ENCODE results near the gene GFPT2.
A peak's percentile ranks its signal among the peaks of the same experiment; 100 is the strongest.

Gene GFPT2

DNA sequence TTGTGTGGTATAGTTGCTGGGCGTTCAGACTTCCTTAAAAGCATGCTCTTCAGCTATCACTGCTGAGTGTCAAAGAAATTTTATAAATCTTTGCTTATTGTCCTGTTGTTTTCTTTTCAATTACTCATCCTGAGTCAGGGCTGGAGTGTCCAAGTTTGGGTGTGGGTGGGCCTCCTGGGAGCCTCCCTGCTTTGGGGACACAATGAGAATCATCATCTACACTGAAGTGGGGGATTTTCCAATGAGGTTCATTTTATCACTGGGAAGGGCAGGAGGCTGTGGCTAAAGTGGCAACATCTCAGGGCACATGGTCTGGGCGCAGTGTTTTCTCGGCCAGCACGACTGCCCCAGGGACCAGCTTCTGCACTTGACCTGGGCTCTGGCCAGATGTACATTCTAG is 19.5 kb downstream of the GFPT2 start:
- no peak for TF ChIP-seq ZBTB7A (IDR thresholded peaks at IDR 0.05; ENCODE audit: low read depth)
- TF ChIP-seq YY1 (IDR thresholded peaks at IDR 0.05; ENCODE audit: low read depth) = no peak

DNA sequence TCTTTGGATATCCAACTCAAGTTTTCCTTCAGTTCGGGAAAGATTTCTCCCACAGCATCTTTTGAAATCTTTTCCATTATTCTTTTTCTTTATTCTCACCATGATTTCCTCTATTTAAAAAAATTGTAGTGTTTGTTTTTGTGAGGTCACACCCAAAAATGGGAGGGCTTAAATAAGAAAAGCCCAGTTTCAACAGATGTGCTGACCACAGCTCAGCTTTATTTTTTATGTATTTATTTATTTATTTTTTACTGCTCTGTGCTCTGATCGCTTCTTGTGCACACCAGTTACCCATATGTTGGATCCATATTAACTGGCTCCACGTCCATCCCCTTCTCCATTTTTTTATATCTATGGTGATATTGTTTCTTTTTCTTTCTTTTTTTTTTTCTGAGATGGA is 20.3 kb downstream of the GFPT2 start:
- TF ChIP-seq RAD21 (IDR thresholded peaks at IDR 0.05; ENCODE audit: low read depth) = no peak
- no peak for TF ChIP-seq CEBPB (IDR thresholded peaks at IDR 0.05)
- TF ChIP-seq, protein P1, sequence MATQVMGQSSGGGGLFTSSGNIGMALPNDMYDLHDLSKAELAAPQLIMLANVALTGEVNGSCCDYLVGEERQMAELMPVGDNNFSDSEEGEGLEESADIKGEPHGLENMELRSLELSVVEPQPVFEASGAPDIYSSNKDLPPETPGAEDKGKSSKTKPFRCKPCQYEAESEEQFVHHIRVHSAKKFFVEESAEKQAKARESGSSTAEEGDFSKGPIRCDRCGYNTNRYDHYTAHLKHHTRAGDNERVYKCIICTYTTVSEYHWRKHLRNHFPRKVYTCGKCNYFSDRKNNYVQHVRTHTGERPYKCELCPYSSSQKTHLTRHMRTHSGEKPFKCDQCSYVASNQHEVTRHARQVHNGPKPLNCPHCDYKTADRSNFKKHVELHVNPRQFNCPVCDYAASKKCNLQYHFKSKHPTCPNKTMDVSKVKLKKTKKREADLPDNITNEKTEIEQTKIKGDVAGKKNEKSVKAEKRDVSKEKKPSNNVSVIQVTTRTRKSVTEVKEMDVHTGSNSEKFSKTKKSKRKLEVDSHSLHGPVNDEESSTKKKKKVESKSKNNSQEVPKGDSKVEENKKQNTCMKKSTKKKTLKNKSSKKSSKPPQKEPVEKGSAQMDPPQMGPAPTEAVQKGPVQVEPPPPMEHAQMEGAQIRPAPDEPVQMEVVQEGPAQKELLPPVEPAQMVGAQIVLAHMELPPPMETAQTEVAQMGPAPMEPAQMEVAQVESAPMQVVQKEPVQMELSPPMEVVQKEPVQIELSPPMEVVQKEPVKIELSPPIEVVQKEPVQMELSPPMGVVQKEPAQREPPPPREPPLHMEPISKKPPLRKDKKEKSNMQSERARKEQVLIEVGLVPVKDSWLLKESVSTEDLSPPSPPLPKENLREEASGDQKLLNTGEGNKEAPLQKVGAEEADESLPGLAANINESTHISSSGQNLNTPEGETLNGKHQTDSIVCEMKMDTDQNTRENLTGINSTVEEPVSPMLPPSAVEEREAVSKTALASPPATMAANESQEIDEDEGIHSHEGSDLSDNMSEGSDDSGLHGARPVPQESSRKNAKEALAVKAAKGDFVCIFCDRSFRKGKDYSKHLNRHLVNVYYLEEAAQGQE (IDR thresholded peaks at IDR 0.05; ENCODE audit: low read depth) = no peak
- no peak for TF ChIP-seq NFIC (IDR thresholded peaks at IDR 0.05)
- TF ChIP-seq, protein P2, sequence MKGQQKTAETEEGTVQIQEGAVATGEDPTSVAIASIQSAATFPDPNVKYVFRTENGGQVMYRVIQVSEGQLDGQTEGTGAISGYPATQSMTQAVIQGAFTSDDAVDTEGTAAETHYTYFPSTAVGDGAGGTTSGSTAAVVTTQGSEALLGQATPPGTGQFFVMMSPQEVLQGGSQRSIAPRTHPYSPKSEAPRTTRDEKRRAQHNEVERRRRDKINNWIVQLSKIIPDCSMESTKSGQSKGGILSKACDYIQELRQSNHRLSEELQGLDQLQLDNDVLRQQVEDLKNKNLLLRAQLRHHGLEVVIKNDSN (IDR thresholded peaks at IDR 0.05) = no peak
- no peak for TF ChIP-seq YY1 (IDR thresholded peaks at IDR 0.05; ENCODE audit: low read depth)
- no peak for TF ChIP-seq TCF12 (IDR thresholded peaks at IDR 0.05; ENCODE audit: low read depth)
- TF ChIP-seq FOXM1 (IDR thresholded peaks at IDR 0.05; ENCODE audit: borderline replicate concordance, low read depth) = no peak
- TF ChIP-seq TAF1 (IDR thresholded peaks at IDR 0.05; ENCODE audit: low read depth) = no peak
- TF ChIP-seq EP300 (IDR thresholded peaks at IDR 0.05; ENCODE audit: borderline replicate concordance) = no peak
- TF ChIP-seq TEAD4 (IDR thresholded peaks at IDR 0.05) = no peak
- no peak for TF ChIP-seq ZBTB7A (IDR thresholded peaks at IDR 0.05; ENCODE audit: low read depth)
- TF ChIP-seq, protein P3, sequence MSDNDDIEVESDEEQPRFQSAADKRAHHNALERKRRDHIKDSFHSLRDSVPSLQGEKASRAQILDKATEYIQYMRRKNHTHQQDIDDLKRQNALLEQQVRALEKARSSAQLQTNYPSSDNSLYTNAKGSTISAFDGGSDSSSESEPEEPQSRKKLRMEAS (IDR thresholded peaks at IDR 0.05) = no peak
- no peak for TF ChIP-seq CREB1 (IDR thresholded peaks at IDR 0.05; ENCODE audit: low read depth)
- TF ChIP-seq EGR1 (IDR thresholded peaks at IDR 0.05) = no peak

DNA sequence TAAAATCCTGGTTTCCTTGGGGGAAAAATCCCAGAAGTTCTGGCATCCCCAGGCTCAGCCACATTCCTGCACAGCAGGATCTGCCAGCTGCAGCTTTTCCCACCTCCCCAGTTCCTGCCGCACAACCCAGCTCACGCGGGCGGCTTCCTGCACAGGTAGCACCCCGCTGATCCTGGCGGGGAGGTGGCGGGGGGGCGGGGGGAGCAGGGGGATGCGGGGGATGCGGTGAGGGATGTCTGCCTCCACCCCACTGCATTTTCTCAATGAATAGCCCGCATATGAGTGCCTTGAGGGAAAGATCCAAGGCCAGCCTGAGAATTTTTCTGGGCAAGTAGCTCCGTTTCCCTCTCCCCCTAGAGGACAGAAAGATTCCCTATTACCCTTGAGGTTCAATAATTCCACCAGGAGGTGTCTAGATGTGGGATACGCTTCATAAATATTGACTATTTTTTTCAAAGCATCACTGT is 21.1 kb downstream of the GFPT2 start:
- TF ChIP-seq EP300 (IDR thresholded peaks at IDR 0.05; ENCODE audit: borderline replicate concordance) (peak; percentile 76), NFIC (IDR thresholded peaks at IDR 0.05) (peak; percentile 63), TEAD4 (IDR thresholded peaks at IDR 0.05) (peak; percentile 91), CREB1 (IDR thresholded peaks at IDR 0.05; ENCODE audit: low read depth) (no peak), FOXM1 (IDR thresholded peaks at IDR 0.05; ENCODE audit: borderline replicate concordance, low read depth) (no peak), RAD21 (IDR thresholded peaks at IDR 0.05; ENCODE audit: low read depth) (no peak), TAF1 (IDR thresholded peaks at IDR 0.05; ENCODE audit: low read depth) (no peak), TCF12 (IDR thresholded peaks at IDR 0.05; ENCODE audit: low read depth) (peak; percentile 92), ZBTB7A (IDR thresholded peaks at IDR 0.05; ENCODE audit: low read depth) (no peak), YY1 (IDR thresholded peaks at IDR 0.05; ENCODE audit: low read depth) (no peak)

DNA sequence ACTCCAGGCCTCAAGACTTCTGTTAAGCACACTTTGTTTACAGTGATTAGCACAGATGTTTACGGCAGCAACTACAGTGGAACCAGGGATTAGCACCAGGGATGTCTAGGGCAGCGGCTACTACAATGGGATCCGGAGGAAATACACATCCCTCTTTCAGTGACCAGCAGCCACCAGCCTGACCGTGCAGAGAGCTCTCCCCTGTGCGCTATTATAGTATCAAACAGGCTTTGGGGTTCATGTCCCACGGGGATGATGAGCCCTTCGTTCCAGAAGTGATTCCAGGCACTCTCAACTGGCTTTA is 21.5 kb downstream of the GFPT2 start:
- TF ChIP-seq, protein P2 (IDR thresholded peaks at IDR 0.05) = no peak
- TF ChIP-seq CREB1 (IDR thresholded peaks at IDR 0.05; ENCODE audit: low read depth) (no peak), FOXM1 (IDR thresholded peaks at IDR 0.05; ENCODE audit: borderline replicate concordance, low read depth) (no peak), TEAD4 (IDR thresholded peaks at IDR 0.05) (no peak), EP300 (IDR thresholded peaks at IDR 0.05; ENCODE audit: borderline replicate concordance) (no peak)
- TF ChIP-seq, protein P1 (IDR thresholded peaks at IDR 0.05; ENCODE audit: low read depth) = no peak

DNA sequence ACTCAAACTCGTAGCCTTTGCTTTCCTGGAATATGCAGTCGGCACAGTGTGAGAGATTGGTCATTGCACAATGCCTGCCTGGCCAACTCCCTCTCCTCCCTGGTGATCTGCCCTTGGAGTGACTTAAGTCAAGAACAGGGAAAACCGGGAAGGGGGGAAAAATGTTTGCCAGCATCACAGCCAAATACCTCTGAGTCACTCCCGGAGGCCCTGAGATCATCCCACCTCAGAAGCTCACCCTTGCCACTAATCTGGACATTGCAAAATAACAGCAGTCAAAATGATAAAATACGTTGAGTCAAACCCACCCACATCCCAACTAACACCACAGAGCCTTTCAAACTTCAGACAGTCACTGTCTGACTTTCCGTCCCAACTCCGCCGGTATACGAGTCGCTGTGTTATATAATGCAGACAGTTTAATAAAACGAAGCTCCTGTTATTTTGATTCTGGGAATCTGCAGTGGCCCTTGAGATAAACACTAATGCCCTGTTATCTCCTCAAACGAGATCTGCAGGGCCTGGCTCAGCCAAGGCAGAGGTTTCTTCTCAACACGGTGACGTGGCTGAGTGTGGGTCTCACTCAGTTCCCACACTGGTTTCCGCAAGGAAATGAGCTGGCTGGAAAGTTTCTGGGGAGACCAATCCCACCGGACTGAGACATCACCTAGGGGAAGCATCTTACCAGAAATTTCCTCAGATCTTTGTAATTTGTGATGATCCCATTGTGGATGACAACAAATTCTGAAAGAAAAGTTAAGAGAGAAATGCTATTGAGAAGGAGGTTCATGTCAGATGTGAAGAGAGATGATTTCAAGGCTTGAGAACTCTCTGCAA is 22.1 kb downstream of the GFPT2 start:
- TF ChIP-seq NFIC (IDR thresholded peaks at IDR 0.05) (peak; percentile 31; the same call in 1 of the 2 replicates), TEAD4 (IDR thresholded peaks at IDR 0.05) (peak; percentile 15; the same call in 1 of the 2 replicates), YY1 (IDR thresholded peaks at IDR 0.05; ENCODE audit: low read depth) (no peak), TAF1 (IDR thresholded peaks at IDR 0.05; ENCODE audit: low read depth) (no peak), ZBTB7A (IDR thresholded peaks at IDR 0.05; ENCODE audit: low read depth) (no peak), EGR1 (IDR thresholded peaks at IDR 0.05) (no peak), CEBPB (IDR thresholded peaks at IDR 0.05) (peak; percentile 89)
- TF ChIP-seq, protein P1 (IDR thresholded peaks at IDR 0.05; ENCODE audit: low read depth) = no peak
